HG03039 (cell line): ENCODE results near the gene CIC.

Experiments used
- ATAC-seq: cut with Tn5 transposase; IDR thresholded peaks from one replicate; pipeline ENCODE4 v1.9.1; 2021; ENCODE audit warnings: mild to moderate bottlenecking, moderate library complexity; ENCODE audit not compliant: unreplicated experiment

Gene CIC

DNA sequence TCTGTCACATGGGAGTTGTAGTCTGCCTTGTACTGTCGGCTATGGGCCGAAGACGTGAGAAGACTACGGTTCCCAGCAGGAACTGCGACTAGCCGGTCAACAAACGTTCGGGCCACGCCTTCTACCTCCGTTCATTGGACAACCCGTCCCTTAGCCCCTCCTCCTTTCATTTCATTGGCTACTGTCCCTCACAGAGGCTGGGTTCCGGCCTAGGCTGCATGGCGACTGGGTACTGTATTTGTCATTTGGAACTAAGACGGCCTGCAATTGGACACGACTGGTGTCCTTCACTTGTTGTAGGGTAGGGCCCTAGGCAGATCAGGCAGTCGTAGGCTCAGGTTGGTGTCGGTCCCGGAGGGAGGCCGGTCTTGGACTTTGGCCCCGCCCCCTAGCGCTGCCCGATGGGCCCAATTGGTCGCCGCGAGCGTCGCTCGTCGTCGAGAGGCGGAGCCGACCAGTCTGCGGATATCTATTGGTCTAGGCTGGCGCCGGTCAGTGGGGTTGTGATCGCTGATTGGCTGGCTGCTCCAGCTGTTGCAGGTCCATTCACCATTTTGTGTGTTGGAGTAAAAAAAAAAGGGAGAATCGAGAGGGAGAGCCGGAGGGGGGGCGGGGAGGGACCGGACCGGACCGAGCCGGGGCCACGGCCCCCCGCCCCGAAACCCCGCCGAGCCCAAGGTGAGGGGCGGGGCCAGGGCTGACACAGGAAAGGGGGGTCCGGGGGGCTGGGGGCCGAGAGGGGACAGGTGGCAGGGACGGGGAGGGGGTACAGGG lies at the start of gene CIC:
Gene CIC (plus strand): TSS at position 549 of the 774 bp plus-strand sequence. CDS start 2,532 bp downstream, outside the sequence.
- peak; percentile 75 for ATAC-seq

- ATAC-seq: peak; percentile 62
These were observed 49.0 kb upstream of the CIC start, which contains the start of gene ZNF526 for GRCh38 chr19:42219812-42220750. Gene ZNF526, plus strand, starts transcription at chr19:42220312. Its CDS starts 4,092 bp downstream, at chr19:42224404.

GRCh38 chr19:42220751-42221097 lies 48.3 kb upstream of the CIC start:
- ATAC-seq: no peak

GRCh38 chr19:42224940-42225717 lies 43.9 kb upstream of the CIC start:
- ATAC-seq: no peak

DNA sequence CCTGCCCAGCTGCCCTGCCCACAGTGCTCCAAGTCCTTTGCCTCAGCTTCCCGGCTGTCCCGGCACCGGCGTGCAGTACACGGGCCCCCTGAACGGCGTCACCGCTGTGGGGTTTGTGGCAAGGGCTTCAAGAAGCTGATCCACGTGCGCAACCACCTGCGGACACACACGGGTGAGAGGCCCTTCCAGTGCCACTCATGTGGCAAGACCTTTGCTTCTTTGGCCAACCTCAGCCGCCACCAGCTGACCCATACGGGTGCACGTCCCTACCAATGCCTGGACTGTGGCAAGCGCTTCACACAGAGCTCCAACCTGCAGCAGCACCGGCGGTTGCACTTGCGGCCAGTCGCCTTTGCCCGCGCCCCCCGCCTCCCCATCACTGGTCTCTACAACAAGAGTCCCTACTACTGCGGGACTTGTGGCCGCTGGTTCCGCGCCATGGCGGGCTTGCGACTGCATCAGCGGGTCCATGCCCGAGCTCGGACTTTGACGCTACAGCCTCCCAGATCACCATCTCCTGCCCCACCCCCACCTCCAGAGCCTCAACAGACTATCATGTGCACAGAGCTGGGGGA lies 43.2 kb upstream of the CIC start:
- ATAC-seq: no peak

- ATAC-seq: no peak
These were observed 42.2 kb upstream of the CIC start for GRCh38 chr19:42226886-42227285.

DNA sequence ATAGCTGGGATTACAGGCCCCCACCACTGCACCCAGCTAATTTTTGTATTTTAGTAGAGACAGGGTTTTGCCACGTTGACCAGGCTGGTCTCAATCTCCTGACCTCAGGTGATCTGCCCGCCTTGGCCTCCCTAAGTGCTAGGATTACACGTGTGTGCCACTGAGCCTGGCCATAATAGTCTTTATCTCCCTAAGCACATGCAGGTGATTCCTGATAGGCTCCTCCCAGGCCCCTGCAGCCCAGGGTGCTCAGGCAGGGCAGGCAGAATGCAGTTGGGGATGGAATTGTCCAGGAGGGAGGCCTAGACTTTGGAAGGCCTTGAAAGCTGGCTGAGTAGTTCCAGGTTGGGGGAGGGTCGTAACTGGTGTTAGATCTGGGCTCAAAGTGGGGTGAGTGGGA lies 40.4 kb upstream of the CIC start:
- no peak for ATAC-seq

DNA sequence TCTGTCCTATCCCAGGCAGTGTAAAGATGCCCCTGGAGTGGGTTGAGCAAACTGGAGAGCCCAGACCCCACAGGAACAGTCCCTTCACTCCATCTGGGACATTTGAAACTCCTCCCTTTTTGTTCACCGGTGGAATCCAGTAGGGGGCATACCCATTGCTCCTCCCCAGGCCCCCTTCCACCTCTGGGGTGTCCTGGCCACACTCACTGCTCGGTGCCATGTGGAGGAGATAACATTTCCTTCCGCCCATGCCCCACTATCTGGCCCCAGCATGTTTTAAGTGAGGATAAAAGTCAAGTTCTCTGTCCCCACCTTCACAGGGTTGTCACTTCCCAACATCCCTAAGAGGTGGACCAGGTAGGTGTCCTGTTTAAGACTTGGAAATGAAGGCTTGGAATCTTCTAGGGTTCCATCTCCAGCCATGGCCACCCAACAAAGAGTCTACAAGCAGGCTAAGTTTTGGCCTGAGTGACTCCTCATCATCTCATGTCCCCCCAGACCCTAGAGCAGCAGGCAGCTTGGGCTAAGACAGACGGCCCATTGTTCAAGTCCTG lies 39.7 kb upstream of the CIC start:
- no peak for ATAC-seq

- no peak for ATAC-seq
These were observed 39.1 kb upstream of the CIC start for GRCh38 chr19:42229855-42230351.

DNA sequence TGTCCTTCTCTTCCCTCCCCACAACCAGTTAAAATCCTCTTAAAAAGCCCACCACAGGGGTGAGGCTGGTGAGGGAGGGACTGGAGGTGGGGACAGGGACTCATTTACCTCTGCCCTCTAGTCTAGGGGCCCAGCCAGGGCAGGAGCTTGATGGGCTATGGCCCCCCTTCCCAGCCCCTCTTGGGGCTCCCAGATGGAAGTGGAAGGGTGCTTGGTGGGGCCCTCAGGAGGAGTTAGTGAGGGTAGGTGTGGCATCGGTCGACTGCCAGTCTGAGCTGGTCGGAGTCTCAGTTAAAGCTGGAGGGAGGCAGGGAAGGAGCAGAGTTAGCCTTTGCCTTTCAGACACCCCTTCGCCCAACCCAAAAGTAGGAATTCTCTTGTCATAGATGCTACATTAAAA lies 38.5 kb upstream of the CIC start:
- no peak for ATAC-seq

DNA sequence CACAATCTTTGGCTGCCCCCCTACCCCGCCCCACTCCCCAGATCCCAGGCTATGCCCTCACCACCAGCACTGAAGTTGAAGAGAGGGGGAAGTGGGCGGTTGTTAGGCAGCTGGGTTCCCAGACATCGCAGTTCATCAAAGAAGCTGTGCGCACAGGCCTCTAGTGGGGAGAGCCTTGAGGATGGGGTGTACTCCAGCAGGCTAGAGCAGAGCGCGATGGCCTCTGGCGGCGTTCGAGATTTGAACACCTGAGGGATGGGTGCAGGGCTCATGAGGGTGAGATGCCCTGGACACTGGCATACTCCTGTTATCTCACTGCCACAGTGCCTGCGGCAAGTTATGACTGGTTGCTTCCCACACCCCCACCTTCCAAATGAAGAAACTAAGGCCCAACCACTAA lies 36.6 kb upstream of the CIC start:
- no peak for ATAC-seq

GRCh38 chr19:42233106-42233505 lies 35.9 kb upstream of the CIC start:
- ATAC-seq: no peak

DNA sequence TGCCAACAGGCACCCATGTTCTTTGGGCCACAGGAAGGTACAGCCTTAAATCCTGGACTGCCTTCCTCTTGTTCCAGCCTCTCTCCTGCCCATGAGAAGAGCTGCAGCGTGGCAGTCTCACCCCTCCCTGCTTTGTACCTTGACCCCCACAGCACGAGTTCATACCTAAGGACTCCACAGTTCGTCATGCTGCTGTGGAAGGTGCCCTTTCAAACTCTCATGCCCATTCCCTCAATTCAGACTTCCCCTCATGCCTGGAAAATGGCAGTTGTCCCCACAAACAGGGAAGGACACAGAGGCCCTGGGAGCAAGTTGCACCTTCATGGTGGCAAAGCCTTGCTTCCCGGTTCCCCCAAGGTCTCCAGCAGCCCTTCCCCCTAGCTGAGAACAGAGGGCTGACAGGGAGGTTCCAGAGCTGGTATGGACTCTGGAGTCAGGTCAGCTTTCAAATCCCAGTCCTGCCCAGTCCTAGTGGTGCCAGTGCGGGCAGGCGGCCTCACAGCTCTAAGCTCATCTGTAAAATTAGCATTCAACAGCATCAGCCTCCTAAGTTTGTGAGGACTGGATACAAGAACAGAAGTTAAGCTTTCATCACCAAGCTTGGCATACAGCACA lies 35.3 kb upstream of the CIC start:
- no peak for ATAC-seq

DNA sequence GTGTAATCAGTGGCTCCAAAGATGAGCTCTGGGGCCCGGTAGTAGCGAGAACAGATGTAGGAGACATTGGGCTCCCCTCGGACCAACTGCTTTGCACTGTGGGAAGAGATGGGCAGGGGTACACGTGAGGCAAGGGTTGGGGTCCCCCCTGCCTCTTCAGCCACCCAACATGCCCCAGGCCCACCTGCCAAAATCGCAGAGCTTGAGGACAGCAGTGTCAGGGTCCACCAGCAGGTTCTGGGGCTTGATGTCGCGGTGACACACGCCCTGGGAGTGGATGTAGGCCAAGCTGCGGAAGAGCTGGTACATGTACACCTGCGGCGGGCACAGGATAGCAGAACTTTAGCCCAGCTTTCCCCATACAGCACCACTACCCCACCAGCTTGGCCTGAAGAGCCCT lies 34.7 kb upstream of the CIC start:
- ATAC-seq: no peak

- ATAC-seq: no peak
These were observed 33.9 kb upstream of the CIC start for GRCh38 chr19:42235181-42235580.

DNA sequence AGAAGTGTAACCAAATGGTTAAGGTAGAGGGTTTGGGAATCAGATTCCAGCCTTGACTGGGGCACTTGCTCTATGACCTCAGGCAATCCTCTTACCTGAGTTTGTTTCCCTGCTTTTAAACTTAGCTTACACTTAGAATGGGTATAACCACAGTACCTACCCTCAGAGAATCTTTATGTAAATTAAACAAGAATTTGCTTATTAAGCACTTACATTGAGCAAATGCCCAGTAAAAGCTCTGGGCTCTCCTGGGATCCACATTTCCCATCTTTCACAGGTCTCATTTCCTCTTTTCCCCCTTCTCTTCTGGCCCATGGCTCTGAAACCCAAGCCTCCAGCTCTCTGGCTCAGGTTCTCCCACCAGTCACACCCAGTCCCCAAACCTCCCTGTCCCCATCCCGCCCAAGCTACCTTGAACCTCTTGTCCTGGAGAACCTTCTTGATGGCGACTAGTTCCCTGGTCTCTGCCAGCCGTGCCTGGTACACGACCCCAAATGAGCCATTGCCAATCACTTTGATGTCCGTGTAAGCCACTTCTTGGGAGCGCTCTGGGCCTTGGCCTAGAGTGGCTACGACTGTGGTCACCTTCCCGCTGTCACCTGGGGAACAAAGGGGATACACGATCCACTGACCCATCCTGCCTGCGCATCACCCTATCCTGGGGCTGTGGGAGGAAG lies 29.4 kb upstream of the CIC start:
- no peak for ATAC-seq

GRCh38 chr19:42241279-42241678 lies 27.8 kb upstream of the CIC start:
- ATAC-seq: no peak

DNA sequence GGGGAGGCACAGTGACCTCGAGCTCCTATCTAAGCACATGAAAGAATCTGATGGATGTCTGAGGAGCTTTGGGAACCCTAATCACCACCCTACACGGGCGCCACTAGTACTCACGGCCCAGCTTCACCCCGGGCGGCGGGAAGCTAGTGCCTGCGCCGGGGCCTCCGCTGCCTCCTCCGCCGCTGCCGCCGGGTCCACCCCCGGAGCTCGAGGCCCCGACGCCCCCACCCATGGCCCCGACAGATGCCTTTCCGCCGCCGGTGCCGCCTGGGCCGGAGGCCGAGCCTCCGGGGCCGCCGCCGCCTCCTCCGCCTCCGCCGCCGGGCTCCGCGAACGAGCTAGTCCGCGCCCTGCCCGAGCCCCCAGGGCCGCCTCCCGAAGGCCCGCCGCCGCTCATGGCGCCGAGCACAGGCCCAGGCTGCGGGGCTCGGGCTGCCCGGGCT lies 27.0 kb upstream of the CIC start:
- no peak for ATAC-seq
